Measurements from ENCODE around the gene COL4A6. TPM values are rescaled to one million over a fixed set of nuclear protein-coding genes. Genes with fewer than 3 reads are reported as not detected.
"Not testable (repeated sequence)": the region's sequence is repeated elsewhere in the genome, so short reads cannot be mapped to it uniquely, and the experiment has no call there.

COL4A6 gene
- total and polyA plus RNA-seq, 2 donors, result 1.0 to 1.4 TPM

DNA sequence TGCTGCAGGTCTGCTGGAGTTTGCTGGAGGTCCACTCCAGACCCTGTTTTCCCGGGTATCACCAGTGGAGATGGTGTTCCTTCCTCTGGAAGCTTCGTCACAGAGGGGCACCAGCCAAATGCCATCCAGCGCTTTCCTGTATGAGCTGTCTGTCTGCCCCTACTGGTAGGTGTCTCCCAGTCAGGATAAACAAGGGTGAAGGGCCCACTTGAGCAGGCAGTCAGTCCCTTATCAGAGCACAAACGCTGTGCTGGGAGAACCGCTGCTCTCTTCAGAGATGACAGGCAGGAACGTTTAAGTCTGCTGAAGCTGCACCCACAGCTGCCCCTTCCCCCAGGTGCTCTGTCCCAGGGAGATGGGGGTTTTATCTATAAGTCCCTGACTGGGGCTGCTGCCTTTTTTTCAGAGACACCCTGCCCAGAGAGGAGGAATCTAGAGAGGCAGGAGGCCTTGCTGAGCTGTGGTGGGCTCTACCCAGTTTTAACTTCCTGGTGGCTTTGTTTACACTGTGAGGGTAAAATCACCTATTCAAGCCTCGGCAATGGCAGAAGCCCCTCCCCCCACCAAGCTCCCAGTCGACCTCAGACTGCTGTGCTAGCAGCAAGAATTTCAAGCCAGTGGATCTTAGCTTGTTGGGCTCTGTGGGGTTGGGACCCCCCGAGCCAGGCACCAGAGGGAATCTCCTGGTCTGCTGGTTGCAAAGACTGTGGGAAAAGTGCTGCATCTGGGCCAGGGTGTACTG is 47.1 kb downstream of the COL4A6 start:
- 78% methylated on average over 9 of the region's 9 CpGs for WGBS
- H3K27ac ChIP-seq (ENCODE audit: low read depth in 1 of 2, low read length in 1 of 2); H3K4me1 ChIP-seq (ENCODE audit: control insufficient read depth in 2 of 2, insufficient read depth in 2 of 2, low read length in 2 of 2); H3K4me3 ChIP-seq (ENCODE audit: low read length in 2 of 2); H3K9me3 ChIP-seq (ENCODE audit: control insufficient read depth in 2 of 2, insufficient read depth in 1 of 2, low read length in 1 of 2); H3K27me3 ChIP-seq (ENCODE audit: control insufficient read depth in 2 of 2, insufficient read depth in 1 of 2, low read length in 1 of 2); DNase-seq (ENCODE audit: low read depth in 6 of 9, low spot score in 9 of 9); H3K36me3 ChIP-seq (ENCODE audit: control insufficient read depth in 2 of 2, insufficient read depth in 2 of 2, low read length in 1 of 2): not testable (repeated sequence)

DNA sequence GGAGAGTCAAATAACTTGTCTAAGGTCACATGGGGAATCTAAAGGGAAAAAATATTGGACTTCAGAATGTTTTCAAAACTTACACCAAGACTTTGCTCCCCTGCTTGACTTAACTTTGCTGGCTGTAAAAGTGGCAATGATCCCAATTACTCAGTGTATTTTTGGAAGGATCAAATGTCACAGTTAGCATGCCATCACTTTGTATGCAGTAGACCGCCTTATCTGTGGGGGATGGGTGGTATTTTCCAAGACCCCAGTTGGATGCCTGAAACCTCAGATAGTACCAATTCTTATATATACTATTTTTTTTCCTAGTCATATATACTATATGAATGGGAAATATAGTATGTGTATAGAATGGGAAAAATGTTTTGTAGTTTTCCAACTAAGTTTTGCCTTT is 53.4 kb downstream of the COL4A6 start:
- no peak for DNase-seq (ENCODE audit: low read depth in 6 of 9, low spot score in 9 of 9)
- Histone ChIP-seq H3K9me3 (ENCODE audit: control insufficient read depth in 2 of 2, insufficient read depth in 1 of 2, low read length in 1 of 2) (no peaks in the 10 kb centered on the region), H3K4me1 (ENCODE audit: control insufficient read depth in 2 of 2, insufficient read depth in 2 of 2, low read length in 2 of 2) (no peaks in the 10 kb centered on the region), H3K27me3 (ENCODE audit: control insufficient read depth in 2 of 2, insufficient read depth in 1 of 2, low read length in 1 of 2) (no peaks in the 10 kb centered on the region), H3K27ac (ENCODE audit: low read depth in 1 of 2, low read length in 1 of 2) (no peak overlapping the region), H3K4me3 (ENCODE audit: low read length in 2 of 2) (no peak overlapping the region), H3K36me3 (ENCODE audit: control insufficient read depth in 2 of 2, insufficient read depth in 2 of 2, low read length in 1 of 2) (no peaks in the 10 kb centered on the region)
- 90% methylated on average over 1 of the region's 1 CpG for WGBS

DNA sequence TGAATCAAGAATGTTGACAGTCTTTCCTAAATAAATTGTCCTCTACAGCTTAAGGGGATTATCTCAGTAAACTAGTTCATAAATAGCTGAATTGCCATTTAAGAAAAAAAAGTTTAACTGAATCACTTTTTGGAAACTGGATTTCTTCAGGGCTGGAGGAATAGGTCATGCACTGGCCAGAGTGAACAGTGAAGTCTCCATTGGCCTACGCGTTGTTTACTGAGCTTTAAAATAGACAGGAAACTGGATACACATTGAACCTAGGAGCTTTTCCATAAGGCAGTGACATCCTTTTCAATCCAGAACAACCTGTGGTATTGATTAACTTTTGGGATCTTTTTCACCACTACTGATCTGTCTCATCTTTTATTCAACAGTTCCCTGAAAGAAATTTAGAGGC is 58.0 kb downstream of the COL4A6 start:
- Histone ChIP-seq H3K27ac (ENCODE audit: low read depth in 1 of 2, low read length in 1 of 2) (no peak overlapping the region), H3K4me3 (ENCODE audit: low read length in 2 of 2) (no peak overlapping the region), H3K27me3 (ENCODE audit: control insufficient read depth in 2 of 2, insufficient read depth in 1 of 2, low read length in 1 of 2) (no peaks in the 10 kb centered on the region), H3K9me3 (ENCODE audit: control insufficient read depth in 2 of 2, insufficient read depth in 1 of 2, low read length in 1 of 2) (no peaks in the 10 kb centered on the region), H3K4me1 (ENCODE audit: control insufficient read depth in 2 of 2, insufficient read depth in 2 of 2, low read length in 2 of 2) (no peaks in the 10 kb centered on the region), H3K36me3 (ENCODE audit: control insufficient read depth in 2 of 2, insufficient read depth in 2 of 2, low read length in 1 of 2) (no peaks in the 10 kb centered on the region)
- DNase-seq (ENCODE audit: low read depth in 6 of 9, low spot score in 9 of 9), result no peak
- 97% methylated on average over 2 of the region's 2 CpGs for WGBS

DNA sequence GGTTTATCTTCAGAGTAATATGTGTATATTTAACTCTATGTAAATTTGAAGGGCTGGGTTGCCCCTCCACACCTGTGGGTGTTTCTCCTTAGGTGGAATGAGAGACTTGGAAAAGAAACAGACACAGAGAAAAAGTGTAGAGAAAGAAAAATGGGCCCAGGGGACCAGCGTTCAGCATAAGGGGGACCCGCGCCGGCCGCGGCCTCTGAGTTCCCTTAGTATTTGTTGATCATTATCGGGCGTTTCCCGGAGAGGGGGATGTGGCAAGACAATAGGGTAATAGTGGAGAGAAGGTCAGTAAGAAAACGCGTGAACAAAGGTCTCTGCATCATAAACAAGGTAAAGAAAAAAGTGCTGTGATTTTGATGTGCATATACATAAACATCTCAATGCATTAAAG is 61.4 kb downstream of the COL4A6 start:
- H3K9me3 ChIP-seq (ENCODE audit: control insufficient read depth in 2 of 2, insufficient read depth in 1 of 2, low read length in 1 of 2); H3K4me1 ChIP-seq (ENCODE audit: control insufficient read depth in 2 of 2, insufficient read depth in 2 of 2, low read length in 2 of 2); H3K36me3 ChIP-seq (ENCODE audit: control insufficient read depth in 2 of 2, insufficient read depth in 2 of 2, low read length in 1 of 2); H3K27me3 ChIP-seq (ENCODE audit: control insufficient read depth in 2 of 2, insufficient read depth in 1 of 2, low read length in 1 of 2); H3K27ac ChIP-seq (ENCODE audit: low read depth in 1 of 2, low read length in 1 of 2); H3K4me3 ChIP-seq (ENCODE audit: low read length in 2 of 2); DNase-seq (ENCODE audit: low read depth in 6 of 9, low spot score in 9 of 9): not testable (repeated sequence)
- WGBS, result 57% methylated on average over 11 of the region's 11 CpGs

DNA sequence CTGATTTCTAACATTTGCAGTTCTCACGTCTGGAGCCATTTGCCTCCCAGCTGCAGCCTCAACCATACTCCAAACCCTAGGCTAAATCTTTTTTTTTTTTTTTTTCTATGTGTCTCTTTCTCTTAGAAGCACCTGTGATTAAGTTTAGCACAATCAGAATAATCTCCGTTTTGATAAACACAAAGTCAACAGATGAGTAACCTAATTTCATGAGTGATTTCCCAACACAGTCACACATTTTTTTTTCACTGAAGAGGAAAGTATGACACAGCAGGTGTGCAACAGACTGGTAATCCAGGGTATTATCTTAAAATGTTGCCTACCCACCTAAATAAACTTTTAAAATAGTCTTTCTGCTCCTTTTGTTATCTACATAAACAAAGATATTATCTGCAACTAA is 62.6 kb downstream of the COL4A6 start:
- H3K4me1 ChIP-seq (ENCODE audit: control insufficient read depth in 2 of 2, insufficient read depth in 2 of 2, low read length in 2 of 2); H3K4me3 ChIP-seq (ENCODE audit: low read length in 2 of 2); H3K36me3 ChIP-seq (ENCODE audit: control insufficient read depth in 2 of 2, insufficient read depth in 2 of 2, low read length in 1 of 2); H3K27me3 ChIP-seq (ENCODE audit: control insufficient read depth in 2 of 2, insufficient read depth in 1 of 2, low read length in 1 of 2); DNase-seq (ENCODE audit: low read depth in 6 of 9, low spot score in 9 of 9); H3K27ac ChIP-seq (ENCODE audit: low read depth in 1 of 2, low read length in 1 of 2); H3K9me3 ChIP-seq (ENCODE audit: control insufficient read depth in 2 of 2, insufficient read depth in 1 of 2, low read length in 1 of 2): not testable (repeated sequence)
- WGBS, result 92% methylated on average over 2 of the region's 2 CpGs

DNA sequence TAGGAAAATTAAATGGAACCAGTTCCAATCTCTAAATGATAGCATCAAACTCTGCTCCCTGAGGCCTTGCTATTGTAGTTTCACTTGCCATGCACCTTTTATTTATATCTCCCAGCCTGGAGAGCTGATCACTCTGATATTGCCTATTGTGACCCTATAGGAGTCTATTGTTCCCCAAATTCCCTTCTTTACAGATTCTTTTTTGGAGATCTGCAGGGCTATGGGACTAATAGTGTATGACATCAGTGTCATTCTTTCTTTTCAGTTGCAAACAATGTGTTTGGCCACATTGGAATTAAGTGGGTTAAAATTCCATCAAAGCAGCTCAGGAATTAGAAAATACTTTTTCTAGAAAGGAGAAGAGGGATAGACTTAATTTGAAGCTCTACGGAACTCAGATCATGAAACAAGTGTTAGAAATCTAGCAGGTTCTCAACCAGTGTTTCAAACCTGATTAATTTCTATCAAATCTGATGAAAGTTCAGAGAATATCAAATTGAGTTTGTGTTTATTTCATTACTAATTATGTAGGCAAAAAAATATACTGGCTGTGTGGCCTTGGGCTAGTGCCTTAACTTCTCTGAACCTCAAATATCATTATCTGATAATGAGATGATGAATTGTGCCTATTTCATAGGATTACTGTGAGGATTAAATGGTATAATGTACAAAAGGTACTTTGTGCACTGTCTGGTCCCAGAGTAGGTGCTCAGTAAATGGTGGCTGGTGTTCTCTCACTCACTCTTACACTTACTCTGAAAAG is 71.4 kb downstream of the COL4A6 start:
- DNase-seq (ENCODE audit: low read depth in 6 of 9, low spot score in 9 of 9), result no peak
- H3K27ac ChIP-seq (ENCODE audit: low read depth in 1 of 2, low read length in 1 of 2), result no peak overlapping the region
- no peaks in the 10 kb centered on the region for H3K27me3 ChIP-seq (ENCODE audit: control insufficient read depth in 2 of 2, insufficient read depth in 1 of 2, low read length in 1 of 2)
- WGBS, result 100% methylated on average over 1 of the region's 1 CpG
- no peaks in the 10 kb centered on the region for H3K4me1 ChIP-seq (ENCODE audit: control insufficient read depth in 2 of 2, insufficient read depth in 2 of 2, low read length in 2 of 2)
- H3K36me3 ChIP-seq (ENCODE audit: control insufficient read depth in 2 of 2, insufficient read depth in 2 of 2, low read length in 1 of 2), result no peaks in the 10 kb centered on the region
- H3K4me3 ChIP-seq (ENCODE audit: low read length in 2 of 2), result no peak overlapping the region
- H3K9me3 ChIP-seq (ENCODE audit: control insufficient read depth in 2 of 2, insufficient read depth in 1 of 2, low read length in 1 of 2), result no peaks in the 10 kb centered on the region

DNA sequence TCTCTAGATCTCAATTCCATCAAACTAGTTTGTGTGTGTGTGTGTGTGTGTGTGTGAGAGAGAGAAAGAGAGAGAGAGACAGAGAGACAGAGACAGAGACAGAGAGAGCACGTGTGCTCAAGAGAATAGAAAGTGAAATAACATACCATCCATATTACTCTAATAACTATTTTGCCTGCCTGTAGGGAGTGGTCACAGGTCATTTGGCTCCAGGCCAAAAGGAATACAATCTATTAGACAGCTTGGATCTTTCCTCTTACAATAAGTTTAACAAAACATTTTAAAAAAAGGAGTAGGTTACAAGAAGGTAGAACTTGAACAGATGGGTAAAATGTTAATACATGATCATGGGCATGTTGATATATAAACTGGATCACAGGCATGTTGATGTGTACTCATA is 76.2 kb downstream of the COL4A6 start:
- no peaks in the 10 kb centered on the region for H3K36me3 ChIP-seq (ENCODE audit: control insufficient read depth in 2 of 2, insufficient read depth in 2 of 2, low read length in 1 of 2)
- DNase-seq (ENCODE audit: low read depth in 6 of 9, low spot score in 9 of 9), result no peak

DNA sequence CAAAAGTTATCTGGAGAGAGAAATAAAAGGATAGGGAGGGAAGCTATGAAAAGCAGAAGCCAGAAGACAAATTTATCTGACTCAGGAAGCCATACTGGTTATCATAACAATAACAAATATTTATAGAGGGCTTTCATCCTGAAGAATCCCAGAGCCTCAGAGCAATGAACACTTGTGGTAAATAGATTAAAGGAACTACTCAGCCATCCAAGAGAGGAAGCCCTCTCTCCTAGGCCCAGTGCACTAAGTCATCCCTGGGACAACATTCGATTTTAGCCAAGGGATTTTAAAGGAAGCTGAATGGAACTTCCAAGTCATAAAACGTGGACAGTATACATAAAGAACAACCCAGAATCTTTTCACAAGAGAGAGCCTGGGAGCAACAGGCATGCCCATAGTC is 76.9 kb downstream of the COL4A6 start:
- 82% methylated on average over 2 of the region's 2 CpGs for WGBS
- Histone ChIP-seq H3K36me3 (ENCODE audit: control insufficient read depth in 2 of 2, insufficient read depth in 2 of 2, low read length in 1 of 2) (no peaks in the 10 kb centered on the region), H3K9me3 (ENCODE audit: control insufficient read depth in 2 of 2, insufficient read depth in 1 of 2, low read length in 1 of 2) (no peaks in the 10 kb centered on the region), H3K27me3 (ENCODE audit: control insufficient read depth in 2 of 2, insufficient read depth in 1 of 2, low read length in 1 of 2) (no peaks in the 10 kb centered on the region), H3K4me1 (ENCODE audit: control insufficient read depth in 2 of 2, insufficient read depth in 2 of 2, low read length in 2 of 2) (no peaks in the 10 kb centered on the region), H3K27ac (ENCODE audit: low read depth in 1 of 2, low read length in 1 of 2) (no peak overlapping the region), H3K4me3 (ENCODE audit: low read length in 2 of 2) (no peak overlapping the region)
- no peak for DNase-seq (ENCODE audit: low read depth in 6 of 9, low spot score in 9 of 9)

More for the DNA sequence above, 76.2 kb downstream of the COL4A6 start:
- H3K27ac ChIP-seq (ENCODE audit: low read depth in 1 of 2, low read length in 1 of 2), result no peak overlapping the region
- H3K4me1 ChIP-seq (ENCODE audit: control insufficient read depth in 2 of 2, insufficient read depth in 2 of 2, low read length in 2 of 2), result no peaks in the 10 kb centered on the region
- H3K27me3 ChIP-seq (ENCODE audit: control insufficient read depth in 2 of 2, insufficient read depth in 1 of 2, low read length in 1 of 2), result no peaks in the 10 kb centered on the region
- H3K9me3 ChIP-seq (ENCODE audit: control insufficient read depth in 2 of 2, insufficient read depth in 1 of 2, low read length in 1 of 2), result no peaks in the 10 kb centered on the region
- H3K4me3 ChIP-seq (ENCODE audit: low read length in 2 of 2), result no peak overlapping the region
- WGBS, result 69% methylated on average over 1 of the region's 1 CpG

DNA sequence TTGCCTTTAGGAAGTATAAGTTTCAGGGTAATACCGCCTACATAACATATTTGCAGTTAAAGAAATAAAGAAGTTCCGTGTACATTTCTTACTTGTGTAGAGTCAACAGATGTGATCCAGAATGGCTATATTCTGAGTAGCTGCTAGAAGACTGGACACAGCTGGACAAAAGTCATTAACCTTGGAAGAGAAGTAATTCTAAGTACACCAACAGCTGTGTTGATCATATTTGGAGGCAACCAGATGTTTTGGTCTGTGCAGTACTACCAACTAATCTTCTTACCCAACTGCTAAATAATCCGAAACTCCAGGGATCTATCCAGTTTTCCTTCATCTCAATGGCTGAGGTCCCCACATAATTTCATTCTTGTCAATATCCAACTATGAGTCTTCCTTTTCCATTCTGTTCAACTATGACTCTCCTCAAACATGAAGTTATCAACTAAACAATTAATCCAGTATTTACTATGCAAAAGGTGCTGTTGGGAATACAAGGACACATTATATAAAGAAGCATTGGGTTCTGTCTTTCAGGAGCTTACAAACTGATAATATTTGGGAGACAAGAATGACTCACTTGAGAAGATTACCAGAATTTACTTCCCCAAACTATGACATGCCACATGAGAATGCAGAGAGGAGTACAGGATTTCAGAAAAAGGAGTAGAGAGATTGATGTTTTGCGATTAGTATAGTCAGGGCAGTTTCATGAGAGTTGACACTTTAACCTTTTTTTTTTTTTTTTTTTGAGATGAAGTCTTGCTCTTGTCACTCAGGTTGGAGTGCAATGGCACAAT is 78.2 kb downstream of the COL4A6 start:
- H3K9me3 ChIP-seq (ENCODE audit: control insufficient read depth in 2 of 2, insufficient read depth in 1 of 2, low read length in 1 of 2), result no peaks in the 10 kb centered on the region
- DNase-seq (ENCODE audit: low read depth in 6 of 9, low spot score in 9 of 9), result no peak
- H3K4me3 ChIP-seq (ENCODE audit: low read length in 2 of 2), result no peak overlapping the region
- no peaks in the 10 kb centered on the region for H3K36me3 ChIP-seq (ENCODE audit: control insufficient read depth in 2 of 2, insufficient read depth in 2 of 2, low read length in 1 of 2)
- WGBS, result 98% methylated on average over 4 of the region's 4 CpGs
- H3K27ac ChIP-seq (ENCODE audit: low read depth in 1 of 2, low read length in 1 of 2), result no peak overlapping the region
- H3K4me1 ChIP-seq (ENCODE audit: control insufficient read depth in 2 of 2, insufficient read depth in 2 of 2, low read length in 2 of 2), result no peaks in the 10 kb centered on the region
- no peaks in the 10 kb centered on the region for H3K27me3 ChIP-seq (ENCODE audit: control insufficient read depth in 2 of 2, insufficient read depth in 1 of 2, low read length in 1 of 2)

Data from thymus (tissue), 11 donors.